Measurements from ENCODE around the gene MYOT.
"Not testable (repeated sequence)": the region's sequence is repeated elsewhere in the genome, so short reads cannot be mapped to it uniquely, and the experiment has no call there.

The MYOT gene

GRCh38 chr5:137856201-137856600 is 11.5 kb upstream of the MYOT start:
- no peak for DNase-seq (ENCODE audit: low read depth in 2 of 2)

- DNase-seq (ENCODE audit: low read depth in 2 of 2) = no peak
Measured at GRCh38 chr5:137856916-137857862, 10.5 kb upstream of the MYOT start.

- DNase-seq (ENCODE audit: low read depth in 2 of 2) = no peak
Measured at GRCh38 chr5:137858223-137858916, 9.3 kb upstream of the MYOT start.

- DNase-seq (ENCODE audit: low read depth in 2 of 2) = no peak
Measured at GRCh38 chr5:137858954-137859353, 8.7 kb upstream of the MYOT start.

GRCh38 chr5:137862251-137862650 is 5.4 kb upstream of the MYOT start:
- DNase-seq (ENCODE audit: low read depth in 2 of 2) = no peak

GRCh38 chr5:137863653-137864052 is 4.0 kb upstream of the MYOT start:
- DNase-seq (ENCODE audit: low read depth in 2 of 2) = not testable (repeated sequence)

- no peak for DNase-seq (ENCODE audit: low read depth in 2 of 2)
Measured at GRCh38 chr5:137866541-137867388, 895 bp upstream of the MYOT start.

GRCh38 chr5:137870647-137871339 is 3.1 kb downstream of the MYOT start:
- DNase-seq (ENCODE audit: low read depth in 2 of 2) = no peak

GRCh38 chr5:137871571-137871970 is 3.9 kb downstream of the MYOT start:
- no peak for DNase-seq (ENCODE audit: low read depth in 2 of 2)

- DNase-seq (ENCODE audit: low read depth in 2 of 2) = no peak
Measured at GRCh38 chr5:137872466-137872865, 4.8 kb downstream of the MYOT start.

GRCh38 chr5:137876101-137876500 is 8.4 kb downstream of the MYOT start:
- DNase-seq (ENCODE audit: low read depth in 2 of 2) = no peak

- DNase-seq (ENCODE audit: low read depth in 2 of 2) = no peak
Measured at GRCh38 chr5:137880313-137880712, 12.7 kb downstream of the MYOT start.

- DNase-seq (ENCODE audit: low read depth in 2 of 2) = no peak
Measured at GRCh38 chr5:137887831-137888230, 20.2 kb downstream of the MYOT start.

- no peak for DNase-seq (ENCODE audit: low read depth in 2 of 2)
Measured at GRCh38 chr5:137888466-137888862, 20.8 kb downstream of the MYOT start.

- DNase-seq (ENCODE audit: low read depth in 2 of 2) = peak; percentile 84 to 88
Measured at GRCh38 chr5:137888863-137889759, 21.5 kb downstream of the MYOT start, which contains the start of gene PKD2L2. Gene PKD2L2, plus strand, starts transcription at chr5:137889457. Its CDS starts 35 bp downstream, at chr5:137889492.

GRCh38 chr5:137890845-137891244 is 23.2 kb downstream of the MYOT start:
- DNase-seq (ENCODE audit: low read depth in 2 of 2) = no peak

GRCh38 chr5:137891849-137892248 is 24.2 kb downstream of the MYOT start:
- no peak for DNase-seq (ENCODE audit: low read depth in 2 of 2)

- no peak for DNase-seq (ENCODE audit: low read depth in 2 of 2)
Measured at GRCh38 chr5:137894586-137894985, 26.9 kb downstream of the MYOT start.

GRCh38 chr5:137896560-137896959 is 28.9 kb downstream of the MYOT start:
- no peak for DNase-seq (ENCODE audit: low read depth in 2 of 2)

GRCh38 chr5:137899493-137899892 is 31.8 kb downstream of the MYOT start:
- DNase-seq (ENCODE audit: low read depth in 2 of 2) = no peak
